Cardiac muscle cell (in vitro differentiated cells and primary cell): ENCODE results near the gene TTYH2. TPM values are rescaled to one million over a fixed set of nuclear protein-coding genes. Genes with fewer than 3 reads are reported as not detected.

Source experiments
- DNase-seq, 2 donors: peaks; one replicate each; pipeline versions ENCODE4 v3.0.0 to v3.0.0-alpha.2; 2010 to 2017; ENCODE audit warnings: low read depth in 1 of 2, low spot score in 1 of 2
- H3K27ac ChIP-seq: fragments of 200-600 bp; sonication (generic); 2 replicates; pipeline ENCODE4 v1.5.1; 2016
- H3K27me3 ChIP-seq: fragments of 200-600 bp; sonication (generic); 2 replicates; pipeline ENCODE4 v1.6.0; 2016; ENCODE audit warnings: control low read depth
- H3K36me3 ChIP-seq: fragments of 200-600 bp; sonication (generic); 2 replicates; pipeline ENCODE4 v1.5.1; 2016; ENCODE audit warnings: control low read depth
- H3K4me1 ChIP-seq: fragments of 200-600 bp; sonication (generic); 2 replicates; pipeline ENCODE4 v1.8.1; 2017; ENCODE audit warnings: low read depth, mild to moderate bottlenecking, mixed run types
- H3K4me3 ChIP-seq: fragments of 200-600 bp; sonication (generic); 2 replicates; pipeline ENCODE4 v1.5.1; 2016; ENCODE audit warnings: mild to moderate bottlenecking
- H3K9me3 ChIP-seq: fragments of 200-600 bp; sonication (generic); 2 replicates; pipeline ENCODE4 v1.5.1; 2017; ENCODE audit warnings: low read depth, mild to moderate bottlenecking, control low read depth
- CTCF ChIP-seq: IDR thresholded peaks from 2 replicates; pipeline ENCODE4 v1.5.1; 2012; ENCODE audit warnings: low read depth, mild to moderate bottlenecking, low read length
- polyA plus RNA-seq: library from polyadenylated mRNA; unstranded; fragments of >200 nt; fragmentation: Nextera tagmentation; extraction: Ambion mirVana; gene quantifications from 2 replicates; pipeline ENCODE4 v1.2.1, GENCODE V29; 2016
- total RNA-seq: library from RNA; depleted of rRNA; stranded (reverse); fragments of >200 nt; gene quantifications from 2 replicates; pipeline ENCODE4 v1.2.3, GENCODE V29; 2016

The TTYH2 gene
- total and polyA plus RNA-seq, 2 experiments from 2014 or later = 7.8 to 7.9 TPM

- DNase-seq = no peak
- H3K27ac ChIP-seq = no peak overlapping the region
- no peaks in the 10 kb centered on the region for H3K36me3 ChIP-seq
- no peaks in the 10 kb centered on the region for H3K27me3 ChIP-seq
- no peak overlapping the region for H3K4me3 ChIP-seq
- peaks cover 5% of the 10 kb centered on the region for H3K4me1 ChIP-seq
- no peak for TF ChIP-seq CTCF
- no peaks in the 10 kb centered on the region for H3K9me3 ChIP-seq
These were observed 92.7 kb downstream of the TTYH2 start for GRCh38 chr17:74305865-74306654.

GRCh38 chr17:74307984-74308773 is 94.8 kb downstream of the TTYH2 start:
- DNase-seq = peak in 1 of 2 donors; percentile 56
- Histone ChIP-seq H3K4me3 (no peak overlapping the region), H3K4me1 (peaks cover 5% of the 10 kb centered on the region), H3K9me3 (no peaks in the 10 kb centered on the region), H3K27me3 (no peaks in the 10 kb centered on the region), H3K36me3 (no peaks in the 10 kb centered on the region), H3K27ac (no peak overlapping the region)
- TF ChIP-seq CTCF = no peak

GRCh38 chr17:74309902-74310301 is 96.5 kb downstream of the TTYH2 start:
- no peak for DNase-seq
- Histone ChIP-seq H3K9me3 (no peaks in the 10 kb centered on the region), H3K36me3 (no peaks in the 10 kb centered on the region), H3K4me3 (no peak overlapping the region), H3K27me3 (no peaks in the 10 kb centered on the region), H3K27ac (no peak overlapping the region), H3K4me1 (peaks cover 5% of the 10 kb centered on the region)
- no peak for TF ChIP-seq CTCF

Other genes starting within 250 kb of the TTYH2 start
- gene RPL38, start 9.9 kb upstream of the TTYH2 start, total RNA-seq = 115 and 297 TPM in 2 replicates
- 818 and 999 TPM in 2 replicates for gene RPL38, start 9.9 kb upstream of the TTYH2 start, polyA plus RNA-seq
- gene DNAI2, start 60.7 kb downstream of the TTYH2 start, total RNA-seq = not detected in 2 replicates
- not detected in 2 replicates for gene DNAI2, start 60.7 kb downstream of the TTYH2 start, polyA plus RNA-seq
- 0.39 and 0.42 TPM in 2 replicates for gene KIF19, start 112.7 kb downstream of the TTYH2 start, total RNA-seq
- gene KIF19, start 112.7 kb downstream of the TTYH2 start, polyA plus RNA-seq = 1.2 TPM in 1 of 2 replicates, not detected in the other
- 0.63 TPM in 1 of 2 replicates, not detected in the other for gene BTBD17, start 148.3 kb downstream of the TTYH2 start, total RNA-seq
- 0.09 and 0.62 TPM in 2 replicates for gene BTBD17, start 148.3 kb downstream of the TTYH2 start, polyA plus RNA-seq
- gene GPR142, start 153.9 kb downstream of the TTYH2 start, total RNA-seq = not detected in 2 replicates
- not detected in 2 replicates for gene GPR142, start 153.9 kb downstream of the TTYH2 start, polyA plus RNA-seq
- gene GPRC5C, start 218.5 kb downstream of the TTYH2 start, total RNA-seq = 114 and 125 TPM in 2 replicates
- 106 and 117 TPM in 2 replicates for gene GPRC5C, start 218.5 kb downstream of the TTYH2 start, polyA plus RNA-seq